ENCODE measurements around the gene VPS4A.
"Not testable (repeated sequence)": the region's sequence is repeated elsewhere in the genome, so short reads cannot be mapped to it uniquely, and the experiment has no call there.

The VPS4A gene

GRCh38 chr16:69310653-69311532 is at the start of gene VPS4A:
Gene VPS4A, plus strand, starts transcription at chr16:69311350. Its CDS starts 162 bp downstream, at chr16:69311512.
- peak; percentile 99 to 100 for DNase-seq
- Mint-ChIP-seq H3K4me3 (peak within 1 kb of the TSS; percentile 98 to 99), H3K9me3 (peaks cover 0 to 5% of the 10 kb centered on the region in 2 donors), H3K27me3 (no peaks in the 10 kb centered on the region), H3K27ac (peak within 1 kb of the TSS; percentile 98 to 99), H3K4me1 (peaks cover 37% of the 10 kb centered on the region)
- peak; percentile 97 for ATAC-seq

- Mint-ChIP-seq H3K4me3 (no peak overlapping the region), H3K27ac (no peak overlapping the region), H3K4me1 (no peaks in the 10 kb centered on the region), H3K27me3 (no peaks in the 10 kb centered on the region), H3K9me3 (no peaks in the 10 kb centered on the region)
- ATAC-seq (no peak), DNase-seq (no peak)
Measured at GRCh38 chr16:69266334-69267063, 44.7 kb upstream of the VPS4A start.

- Mint-ChIP-seq H3K27me3 (no peaks in the 10 kb centered on the region), H3K4me1 (no peaks in the 10 kb centered on the region), H3K9me3 (no peaks in the 10 kb centered on the region), H3K4me3 (no peak overlapping the region), H3K27ac (no peak overlapping the region)
- ATAC-seq (no peak), DNase-seq (no peak)
Measured at GRCh38 chr16:69267633-69268032, 43.5 kb upstream of the VPS4A start.

GRCh38 chr16:69270395-69270794 is 40.8 kb upstream of the VPS4A start:
- no peak overlapping the region for H3K27ac Mint-ChIP-seq
- DNase-seq (no peak), ATAC-seq (no peak)
- no peak overlapping the region for H3K4me3 Mint-ChIP-seq
- no peaks in the 10 kb centered on the region for H3K9me3 Mint-ChIP-seq
- H3K4me1 Mint-ChIP-seq = no peaks in the 10 kb centered on the region
- H3K27me3 Mint-ChIP-seq = no peaks in the 10 kb centered on the region

- DNase-seq (no peak), ATAC-seq (no peak)
- H3K4me1 Mint-ChIP-seq = no peaks in the 10 kb centered on the region
- H3K9me3 Mint-ChIP-seq = no peaks in the 10 kb centered on the region
- no peak overlapping the region for H3K4me3 Mint-ChIP-seq
- no peaks in the 10 kb centered on the region for H3K27me3 Mint-ChIP-seq
- H3K27ac Mint-ChIP-seq = no peak overlapping the region
Measured at GRCh38 chr16:69270831-69271230, 40.3 kb upstream of the VPS4A start.

GRCh38 chr16:69273009-69273408 is 38.1 kb upstream of the VPS4A start:
- H3K27ac Mint-ChIP-seq = no peak overlapping the region
- H3K9me3 Mint-ChIP-seq = no peaks in the 10 kb centered on the region
- no peak overlapping the region for H3K4me3 Mint-ChIP-seq
- no peak for DNase-seq
- no peaks in the 10 kb centered on the region for H3K4me1 Mint-ChIP-seq
- H3K27me3 Mint-ChIP-seq = no peaks in the 10 kb centered on the region
- no peak for ATAC-seq

- Mint-ChIP-seq H3K9me3 (no peaks in the 10 kb centered on the region), H3K27ac (peak overlapping the region in 1 of 2 donors; percentile 15), H3K27me3 (no peaks in the 10 kb centered on the region), H3K4me1 (no peaks in the 10 kb centered on the region), H3K4me3 (no peak overlapping the region)
- ATAC-seq (no peak), DNase-seq (no peak)
Measured at GRCh38 chr16:69274699-69275235, 36.4 kb upstream of the VPS4A start.

GRCh38 chr16:69276148-69277115 is 34.7 kb upstream of the VPS4A start:
- DNase-seq (no peak), ATAC-seq (no peak)
- H3K9me3 Mint-ChIP-seq = no peaks in the 10 kb centered on the region
- H3K4me1 Mint-ChIP-seq = no peaks in the 10 kb centered on the region
- no peak overlapping the region for H3K27ac Mint-ChIP-seq
- no peaks in the 10 kb centered on the region for H3K27me3 Mint-ChIP-seq
- no peak overlapping the region for H3K4me3 Mint-ChIP-seq

GRCh38 chr16:69277413-69277812 is 33.7 kb upstream of the VPS4A start:
- DNase-seq (no peak), ATAC-seq (no peak)
- no peak overlapping the region for H3K27ac Mint-ChIP-seq
- no peak overlapping the region for H3K4me3 Mint-ChIP-seq
- H3K4me1 Mint-ChIP-seq = no peaks in the 10 kb centered on the region
- H3K27me3 Mint-ChIP-seq = no peaks in the 10 kb centered on the region
- no peaks in the 10 kb centered on the region for H3K9me3 Mint-ChIP-seq

GRCh38 chr16:69283851-69284250 is 27.3 kb upstream of the VPS4A start:
- no peak for ATAC-seq
- no peaks in the 10 kb centered on the region for H3K27me3 Mint-ChIP-seq
- no peak overlapping the region for H3K4me3 Mint-ChIP-seq
- no peaks in the 10 kb centered on the region for H3K4me1 Mint-ChIP-seq
- no peak for DNase-seq
- no peaks in the 10 kb centered on the region for H3K9me3 Mint-ChIP-seq
- H3K27ac Mint-ChIP-seq = no peak overlapping the region

GRCh38 chr16:69285240-69285639 is 25.9 kb upstream of the VPS4A start:
- ATAC-seq (no peak), DNase-seq (no peak)
- no peak overlapping the region for H3K4me3 Mint-ChIP-seq
- no peak overlapping the region for H3K27ac Mint-ChIP-seq
- no peaks in the 10 kb centered on the region for H3K27me3 Mint-ChIP-seq
- no peaks in the 10 kb centered on the region for H3K4me1 Mint-ChIP-seq
- no peaks in the 10 kb centered on the region for H3K9me3 Mint-ChIP-seq

GRCh38 chr16:69286941-69287713 is 24.0 kb upstream of the VPS4A start:
- ATAC-seq = no peak
- Mint-ChIP-seq H3K4me1 (no peaks in the 10 kb centered on the region), H3K27ac (no peak overlapping the region), H3K9me3 (no peaks in the 10 kb centered on the region), H3K27me3 (no peaks in the 10 kb centered on the region), H3K4me3 (no peak overlapping the region)
- peak in 1 of 2 donors; percentile 28 for DNase-seq

GRCh38 chr16:69291657-69292056 is 19.5 kb upstream of the VPS4A start:
- not testable (repeated sequence) for H3K4me3 Mint-ChIP-seq, DNase-seq, H3K9me3 Mint-ChIP-seq, H3K27me3 Mint-ChIP-seq, H3K4me1 Mint-ChIP-seq, H3K27ac Mint-ChIP-seq, ATAC-seq

GRCh38 chr16:69293401-69293800 is 17.7 kb upstream of the VPS4A start:
- ATAC-seq (peak; percentile 60), DNase-seq (no peak)
- Mint-ChIP-seq H3K4me3 (no peak overlapping the region), H3K27me3 (no peaks in the 10 kb centered on the region), H3K4me1 (no peaks in the 10 kb centered on the region), H3K27ac (no peak overlapping the region), H3K9me3 (no peaks in the 10 kb centered on the region)
